Astrocyte of the cerebellum (primary cell): ENCODE measurements around the gene CFAP65.

Experiments
- DNase-seq: peaks from one replicate; pipeline ENCODE4 v3.0.0-alpha.2; 2011; ENCODE audit warnings: low read depth
- H3K4me3 ChIP-seq: 2 replicates; pipeline ENCODE4 v1.5.1; 2011; ENCODE audit warnings: mild to moderate bottlenecking, low read depth, low read length, moderate library complexity
- in situ Hi-C: cut with HindIII; loops from 2 replicates; pipeline ENCODE4 v1.10.0; 2017; ENCODE audit warnings: low sequenced_read_pairs
- TF ChIP-seq, protein P1 (sequence below): IDR thresholded peaks from 2 replicates; pipeline ENCODE4 v1.5.1; 2012; ENCODE audit warnings: low read length, low read depth, moderate library complexity, mild to moderate bottlenecking; ENCODE audit errors: missing control alignments

The CFAP65 gene

DNA sequence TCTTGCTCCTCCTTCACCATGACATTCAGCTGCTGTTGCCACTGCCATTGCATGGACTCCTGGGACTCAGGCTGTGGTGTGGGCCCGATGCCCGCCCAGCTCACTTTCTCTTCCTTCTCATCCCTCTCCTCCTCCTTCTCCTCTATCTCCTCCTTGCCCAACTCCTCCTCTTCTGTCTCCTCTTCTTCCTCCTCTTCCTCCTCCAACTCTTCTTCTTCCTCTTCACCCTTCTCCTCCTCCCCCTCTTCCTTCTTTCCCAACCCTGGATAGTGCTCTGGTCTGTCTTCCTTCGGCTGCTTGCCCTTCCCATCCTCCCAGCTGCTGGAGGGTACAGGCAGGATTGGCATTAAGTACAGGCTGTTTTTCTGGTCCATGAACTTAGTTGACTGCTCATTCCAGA lies 37.3 kb downstream of the CFAP65 start:
- in situ Hi-C loops = no loop called here
- DNase-seq = no peak
- TF ChIP-seq, protein P1, sequence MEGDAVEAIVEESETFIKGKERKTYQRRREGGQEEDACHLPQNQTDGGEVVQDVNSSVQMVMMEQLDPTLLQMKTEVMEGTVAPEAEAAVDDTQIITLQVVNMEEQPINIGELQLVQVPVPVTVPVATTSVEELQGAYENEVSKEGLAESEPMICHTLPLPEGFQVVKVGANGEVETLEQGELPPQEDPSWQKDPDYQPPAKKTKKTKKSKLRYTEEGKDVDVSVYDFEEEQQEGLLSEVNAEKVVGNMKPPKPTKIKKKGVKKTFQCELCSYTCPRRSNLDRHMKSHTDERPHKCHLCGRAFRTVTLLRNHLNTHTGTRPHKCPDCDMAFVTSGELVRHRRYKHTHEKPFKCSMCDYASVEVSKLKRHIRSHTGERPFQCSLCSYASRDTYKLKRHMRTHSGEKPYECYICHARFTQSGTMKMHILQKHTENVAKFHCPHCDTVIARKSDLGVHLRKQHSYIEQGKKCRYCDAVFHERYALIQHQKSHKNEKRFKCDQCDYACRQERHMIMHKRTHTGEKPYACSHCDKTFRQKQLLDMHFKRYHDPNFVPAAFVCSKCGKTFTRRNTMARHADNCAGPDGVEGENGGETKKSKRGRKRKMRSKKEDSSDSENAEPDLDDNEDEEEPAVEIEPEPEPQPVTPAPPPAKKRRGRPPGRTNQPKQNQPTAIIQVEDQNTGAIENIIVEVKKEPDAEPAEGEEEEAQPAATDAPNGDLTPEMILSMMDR = no peak
- no peak overlapping the region for H3K4me3 ChIP-seq

DNA sequence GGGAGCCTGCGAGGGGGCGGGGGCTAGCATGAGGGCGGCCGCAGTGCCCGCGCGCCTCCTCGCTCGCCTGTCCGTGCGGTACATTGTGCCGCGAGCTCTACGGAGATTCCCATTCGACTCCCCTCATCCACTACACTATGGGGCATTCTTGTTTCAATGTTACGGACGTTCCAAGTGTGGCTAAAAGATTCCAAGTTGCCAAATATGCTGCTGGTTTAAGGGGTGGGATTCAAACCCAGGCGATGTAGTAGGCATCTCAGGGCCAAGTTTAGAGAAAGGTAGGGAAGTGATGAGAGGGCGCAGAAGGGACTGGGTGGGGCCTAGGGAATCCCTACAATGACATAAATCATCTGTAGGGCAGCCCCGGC lies 38.1 kb downstream of the CFAP65 start:
- TF ChIP-seq, protein P1 = no peak
- DNase-seq = no peak
- in situ Hi-C loops = no loop called here
- no peak overlapping the region for H3K4me3 ChIP-seq

DNA sequence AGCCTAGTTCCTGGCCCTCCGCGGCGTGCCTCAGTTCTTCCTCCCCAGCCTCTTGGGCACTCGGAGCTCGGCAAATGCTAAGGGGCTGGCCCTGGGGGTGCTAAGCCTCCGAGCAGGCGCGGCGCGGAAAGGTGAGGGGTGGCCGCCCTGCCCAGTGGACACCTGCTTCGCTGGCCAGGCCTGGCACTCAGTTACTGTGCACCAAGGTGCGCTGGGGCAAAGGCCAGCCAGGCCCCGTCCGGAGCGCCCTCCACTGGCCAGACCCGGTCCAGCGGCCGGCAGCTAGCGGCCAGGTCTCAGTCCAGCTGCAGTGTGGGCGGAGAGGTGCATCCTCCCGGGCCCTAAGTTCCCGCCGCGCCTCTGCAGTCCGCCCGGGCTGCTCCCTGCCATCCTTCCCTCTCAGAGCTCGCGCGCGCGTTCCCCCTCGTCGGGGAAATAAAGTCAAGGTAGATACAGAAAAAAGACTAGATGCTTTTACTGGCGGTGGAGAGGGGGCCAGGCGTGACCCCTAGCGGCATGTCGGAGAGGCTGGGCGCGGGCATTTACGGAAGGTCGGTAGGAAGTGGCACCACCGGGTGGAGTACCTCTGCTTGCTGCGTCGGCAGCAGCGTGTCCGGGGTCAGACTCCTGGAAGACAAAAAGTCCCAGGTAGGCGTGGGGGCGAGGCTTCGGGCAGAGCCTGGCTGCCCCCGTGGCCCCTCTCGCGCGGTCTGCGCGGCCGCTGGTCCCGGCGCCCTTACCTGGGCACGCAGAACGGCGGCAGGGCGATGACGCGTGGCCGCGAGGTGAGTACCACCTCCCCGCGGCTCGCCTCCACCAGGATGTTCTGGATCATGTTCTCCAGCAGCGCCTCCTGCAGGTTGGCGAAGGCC lies 38.7 kb downstream of the CFAP65 start:
- in situ Hi-C loops = no loop called here
- H3K4me3 ChIP-seq = no peak overlapping the region
- TF ChIP-seq, protein P1 = peak; percentile 22
- DNase-seq = no peak

DNA sequence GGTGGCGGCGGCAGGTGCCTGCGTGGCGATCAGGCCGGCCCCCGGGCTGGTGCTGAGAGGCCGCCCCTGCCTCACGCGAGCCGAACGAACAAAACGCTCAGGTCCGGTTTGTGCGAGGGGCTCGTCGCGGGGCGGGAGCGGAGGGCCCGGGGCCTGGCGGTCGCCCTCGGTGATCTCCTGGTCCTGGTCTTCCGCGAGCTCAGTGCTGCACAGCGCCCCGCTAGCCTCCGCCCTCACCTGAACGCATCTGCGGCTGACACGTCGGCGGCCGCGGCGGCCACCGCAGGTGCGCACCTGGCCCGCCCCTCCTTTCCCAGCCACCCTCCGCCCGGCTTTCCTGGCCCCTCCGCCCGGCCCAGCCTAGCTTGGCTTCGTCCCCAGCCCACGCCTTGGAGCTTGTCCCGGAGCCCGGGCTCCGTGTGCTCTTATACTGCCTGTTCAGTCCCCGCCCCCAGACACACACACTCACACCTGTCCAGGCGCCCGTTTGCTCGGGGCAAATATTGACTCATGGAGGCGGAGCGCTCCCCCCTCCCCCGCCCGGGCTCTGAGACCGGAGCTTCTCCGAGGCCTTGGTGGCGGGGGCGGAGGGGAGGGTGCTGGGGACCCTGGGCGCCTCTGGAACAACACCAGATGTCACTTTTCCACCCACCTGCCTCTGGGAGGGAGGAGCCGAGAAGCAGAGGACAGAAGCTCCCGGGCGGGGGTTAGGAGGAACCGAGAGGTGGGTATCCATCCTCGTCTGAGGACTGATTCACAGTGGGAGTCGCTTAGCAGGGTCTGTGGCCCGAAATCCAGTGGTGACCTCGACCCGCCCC lies 39.5 kb downstream of the CFAP65 start:
- H3K4me3 ChIP-seq = no peak overlapping the region
- no peak for DNase-seq
- in situ Hi-C loops = no loop called here
- TF ChIP-seq, protein P1 = no peak

DNA sequence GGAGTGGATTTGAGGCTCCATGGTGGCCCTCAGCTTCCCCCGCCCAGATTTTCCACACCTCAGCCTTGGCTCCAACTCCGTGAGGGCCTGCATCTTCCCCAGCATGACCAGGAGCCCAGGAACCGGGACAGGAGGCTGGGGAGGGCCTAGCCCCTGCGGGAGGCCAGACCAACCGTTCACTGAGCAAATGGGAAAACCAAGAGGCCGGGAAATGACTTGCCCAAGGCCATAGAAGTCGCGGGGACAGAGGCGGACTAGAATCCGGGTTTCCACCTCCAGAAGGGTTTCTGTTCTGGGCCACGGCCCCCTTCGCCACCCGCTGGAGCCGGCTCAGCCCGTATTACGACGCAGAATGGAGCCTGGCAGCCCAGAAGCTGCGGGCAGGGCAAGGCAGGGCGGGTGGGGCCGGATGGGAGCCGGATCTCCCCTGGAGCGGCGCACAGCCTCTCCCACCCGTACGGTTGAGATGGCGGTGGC lies 40.2 kb downstream of the CFAP65 start:
- DNase-seq = no peak
- in situ Hi-C loops = no loop called here
- no peak overlapping the region for H3K4me3 ChIP-seq
- TF ChIP-seq, protein P1 = no peak

DNA sequence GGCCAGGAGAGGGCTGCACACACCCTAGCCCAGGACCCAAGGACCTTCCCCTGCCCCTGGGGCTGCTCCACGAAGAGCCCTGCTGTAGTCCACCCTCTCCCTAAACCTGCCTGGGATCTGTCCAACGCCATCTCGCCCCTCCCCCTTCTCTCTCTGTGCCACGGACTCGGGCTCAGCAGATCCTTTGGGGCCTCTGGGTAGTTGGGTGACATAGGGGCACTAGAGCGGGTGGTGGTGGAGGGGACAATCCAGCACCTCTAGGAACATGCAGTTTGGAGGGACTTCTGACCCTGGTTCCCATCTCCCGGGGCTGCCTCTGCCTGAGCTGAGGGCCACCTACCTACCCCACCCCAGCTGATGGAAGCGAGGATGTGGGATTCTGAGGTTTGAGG lies 40.8 kb downstream of the CFAP65 start:
- H3K4me3 ChIP-seq = no peak overlapping the region
- in situ Hi-C loops = no loop called here
- no peak for DNase-seq

More for the DNA sequence above, 40.8 kb downstream of the CFAP65 start:
- TF ChIP-seq, protein P1 = no peak
